Measurements from ENCODE around the gene PHTF2.

Gene PHTF2

GRCh38 chr7:77766801-77767605, 31.6 kb upstream of the PHTF2 start:
- TF ChIP-seq POLR2AphosphoS5 (IDR thresholded peaks at IDR 0.05; ENCODE audit: low read depth, low read length) (no peak), SIN3A (IDR thresholded peaks at IDR 0.05; ENCODE audit: borderline replicate concordance, insufficient read depth, low read length) (no peak)

- TF ChIP-seq SIN3A (IDR thresholded peaks at IDR 0.05; ENCODE audit: borderline replicate concordance, insufficient read depth, low read length) (no peak), FOXP2 (optimal IDR thresholded peaks at IDR 0.05; ENCODE audit: borderline replicate concordance, extremely low read depth, extremely low read length, insufficient read depth) (no peak), REST (IDR thresholded peaks at IDR 0.05; ENCODE audit: insufficient read depth in 1 of 2, low read depth in 2 of 2, low read length in 2 of 2) (no peak), POLR2AphosphoS5 (IDR thresholded peaks at IDR 0.05; ENCODE audit: low read depth, low read length) (no peak), TAF1 (IDR thresholded peaks at IDR 0.05; ENCODE audit: borderline replicate concordance, insufficient read depth, low read length) (no peak)
Observed at GRCh38 chr7:77770316-77770715, 28.3 kb upstream of the PHTF2 start.

GRCh38 chr7:77771901-77772300, 26.7 kb upstream of the PHTF2 start:
- TF ChIP-seq POLR2AphosphoS5 (IDR thresholded peaks at IDR 0.05; ENCODE audit: low read depth, low read length) (no peak), FOXP2 (optimal IDR thresholded peaks at IDR 0.05; ENCODE audit: borderline replicate concordance, extremely low read depth, extremely low read length, insufficient read depth) (no peak), REST (IDR thresholded peaks at IDR 0.05; ENCODE audit: insufficient read depth in 1 of 2, low read depth in 2 of 2, low read length in 2 of 2) (no peak), TAF1 (IDR thresholded peaks at IDR 0.05; ENCODE audit: borderline replicate concordance, insufficient read depth, low read length) (no peak), SIN3A (IDR thresholded peaks at IDR 0.05; ENCODE audit: borderline replicate concordance, insufficient read depth, low read length) (no peak)

- no peak for TF ChIP-seq TAF1 (IDR thresholded peaks at IDR 0.05; ENCODE audit: borderline replicate concordance, insufficient read depth, low read length)
- no peak for TF ChIP-seq SIN3A (IDR thresholded peaks at IDR 0.05; ENCODE audit: borderline replicate concordance, insufficient read depth, low read length)
- no peak for TF ChIP-seq POLR2AphosphoS5 (IDR thresholded peaks at IDR 0.05; ENCODE audit: low read depth, low read length)
- no peak for TF ChIP-seq REST (IDR thresholded peaks at IDR 0.05; ENCODE audit: insufficient read depth in 1 of 2, low read depth in 2 of 2, low read length in 2 of 2)
- TF ChIP-seq FOXP2 (optimal IDR thresholded peaks at IDR 0.05; ENCODE audit: borderline replicate concordance, extremely low read depth, extremely low read length, insufficient read depth), result no peak
Observed at GRCh38 chr7:77778535-77778934, 20.0 kb upstream of the PHTF2 start.

GRCh38 chr7:77782383-77782782, 16.2 kb upstream of the PHTF2 start:
- no peak for TF ChIP-seq POLR2AphosphoS5 (IDR thresholded peaks at IDR 0.05; ENCODE audit: low read depth, low read length)
- TF ChIP-seq REST (IDR thresholded peaks at IDR 0.05; ENCODE audit: insufficient read depth in 1 of 2, low read depth in 2 of 2, low read length in 2 of 2), result no peak
- TF ChIP-seq FOXP2 (optimal IDR thresholded peaks at IDR 0.05; ENCODE audit: borderline replicate concordance, extremely low read depth, extremely low read length, insufficient read depth), result no peak
- TF ChIP-seq SIN3A (IDR thresholded peaks at IDR 0.05; ENCODE audit: borderline replicate concordance, insufficient read depth, low read length), result no peak

Data from PFSK-1 (cell line).